A549 (cell line): ENCODE data around the gene SH3BGRL. TPM values are rescaled to one million over a fixed set of nuclear protein-coding genes. Genes with fewer than 3 reads are reported as not detected.

Experiments
- ATAC-seq, 2 experiments: fragments of 200-7000 bp in 1 of 2; fragments of >200 bp in 1 of 2; cut with Nextera tagmentation in 1 of 2; cut with Tn5 transposase in 1 of 2; 3 replicates each; pipeline versions ENCODE4 v1.8.0 to v1.9.1; 2018 to 2020; ENCODE audit warnings: mild to moderate bottlenecking in 1 of 2, moderate library complexity in 1 of 2
- CTCF ChIA-PET: fragments of 300-600 bp; sonication (Branson Sonifier 250); formaldehyde crosslinking; extraction: SDS; loops from one replicate; lab custom pipeline; 2021; ENCODE audit warnings: antibody characterized with exemption, inconsistent platforms; lab: Yijun Ruan, JAX
- POLR2A ChIA-PET: fragments of 350-600 bp; formaldehyde crosslinking; extraction: SDS; loops from one replicate; lab custom pipeline; 2021; ENCODE audit warnings: antibody characterized with exemption, inconsistent platforms; lab: Yijun Ruan, JAX
- DNase-seq, 2 experiments: peaks; one replicate each; pipeline versions ENCODE4 v3.0.0 to v3.0.0-alpha.2; 2011 to 2016; ENCODE audit warnings: low read depth in 1 of 2, low spot score in 1 of 2
- FAIRE-seq: peaks from 2 replicates; lab custom pipeline; 2011; peaks lifted over from hg19 to GRCh38; lab: Jason Lieb, UNC
- H3K27ac ChIP-seq, 2 experiments: fragments of >200 bp; sonication (Bioruptor Twin); formaldehyde crosslinking; 3 replicates each; pipeline ENCODE4 v1.5.1; 2016 to 2017
- H3K4me1 ChIP-seq: fragments of >200 bp; sonication (Bioruptor Twin); formaldehyde crosslinking; 3 replicates; pipeline ENCODE4 v1.6.1; 2016
- H3K4me2 ChIP-seq: fragments of >200 bp; sonication (Bioruptor Twin); formaldehyde crosslinking; 3 replicates; pipeline ENCODE4 v1.6.1; 2016
- H3K4me3 ChIP-seq: fragments of >200 bp; sonication (Bioruptor Twin); formaldehyde crosslinking; 3 replicates; pipeline ENCODE4 v1.5.1; 2016
- H3K9me3 ChIP-seq: fragments of >200 bp; sonication (Bioruptor Twin); formaldehyde crosslinking; 3 replicates; pipeline ENCODE4 v1.6.1; 2016
- CEBPB ChIP-seq, 2 experiments: fragments of >200 bp in 1 of 2; sonication (Bioruptor Twin) in 1 of 2; formaldehyde crosslinking in 1 of 2; IDR thresholded peaks; 2 replicates each; pipeline ENCODE4 v1.6.1; 2012 to 2016
- CHD4 ChIP-seq: fragments of 200-600 bp; sonication (generic); IDR thresholded peaks from 2 replicates; pipeline ENCODE4 v1.6.1; 2016; ENCODE audit warnings: antibody characterized with exemption, mild to moderate bottlenecking, borderline replicate concordance
- EHF ChIP-seq: fragments of 250-450 bp; sonication (Bioruptor Pico); IDR thresholded peaks from 2 replicates; pipeline ENCODE4 v1.5.0; 2020; ENCODE audit warnings: mild to moderate bottlenecking
- EHMT2 ChIP-seq: fragments of 200-600 bp; sonication (generic); IDR thresholded peaks from 2 replicates; pipeline ENCODE4 v1.6.1; 2016; ENCODE audit warnings: antibody characterized with exemption, low read depth, mild to moderate bottlenecking, moderate library complexity
- HOXA7 ChIP-seq: fragments of 250-450 bp; sonication (Bioruptor Pico); IDR thresholded peaks from 2 replicates; pipeline ENCODE4 v1.5.0; 2020; ENCODE audit warnings: mild to moderate bottlenecking, moderate library complexity
- HOXB13 ChIP-seq: fragments of 250-450 bp; sonication (Bioruptor Pico); IDR thresholded peaks from 2 replicates; pipeline ENCODE4 v1.5.0; 2020; ENCODE audit warnings: low read depth, mild to moderate bottlenecking, moderate library complexity
- KDM1A ChIP-seq: fragments of 200-600 bp; sonication (generic); IDR thresholded peaks from 2 replicates; pipeline ENCODE4 v1.6.1; 2016; ENCODE audit warnings: low read depth, mild to moderate bottlenecking
- MYC ChIP-seq: IDR thresholded peaks from 2 replicates; pipeline ENCODE4 v1.6.1; 2012; ENCODE audit warnings: mild to moderate bottlenecking, inconsistent platforms, low read length, improper control_type of control experiment, borderline replicate concordance
- PHF8 ChIP-seq: fragments of 200-600 bp; sonication (generic); IDR thresholded peaks from 2 replicates; pipeline ENCODE4 v1.6.1; 2016; ENCODE audit warnings: low read depth, mild to moderate bottlenecking, antibody characterized with exemption, moderate library complexity, borderline replicate concordance
- POLR2AphosphoS2 ChIP-seq: conservative IDR thresholded peaks from 2 replicates; pipeline ENCODE4 v1.6.1; 2012; ENCODE audit warnings: low read length, improper control_type of control experiment, inconsistent platforms
- RARB ChIP-seq: fragments of 250-450 bp; sonication (Bioruptor Pico); IDR thresholded peaks from 2 replicates; pipeline ENCODE4 v1.8.0; 2021; ENCODE audit warnings: mild to moderate bottlenecking, moderate library complexity
- RNF2 ChIP-seq: fragments of 200-600 bp; sonication (generic); IDR thresholded peaks from 2 replicates; pipeline ENCODE4 v1.6.1; 2016; ENCODE audit warnings: low read depth, mild to moderate bottlenecking, antibody characterized with exemption, moderate library complexity, borderline replicate concordance
- SMC3 ChIP-seq: fragments of >200 bp; sonication (Bioruptor Twin); formaldehyde crosslinking; IDR thresholded peaks from 3 replicates; pipeline ENCODE4 v1.6.1; 2018; ENCODE audit warnings: inconsistent platforms
- SREBF2 ChIP-seq: fragments of 450-650 bp; IDR thresholded peaks from 2 replicates; pipeline ENCODE4 v1.6.1; 2014; ENCODE audit warnings: mild to moderate bottlenecking, moderate library complexity
- TP53 ChIP-seq: fragments of 250-450 bp; sonication (Bioruptor Pico); IDR thresholded peaks from 2 replicates; pipeline ENCODE4 v1.5.0; 2021; ENCODE audit warnings: mild to moderate bottlenecking, moderate library complexity
- ZSCAN20 ChIP-seq: fragments of 250-450 bp; sonication (Bioruptor Pico); IDR thresholded peaks from 2 replicates; pipeline ENCODE4 v1.8.0; 2022; ENCODE audit warnings: mild to moderate bottlenecking, moderate library complexity
- WGBS: methylation state at CpG from one replicate; pipeline ENCODE4 v1.1.6; 2017; ENCODE audit errors: missing lambda C conversion rate; 5-methylcytosine and 5-hydroxymethylcytosine counted together
- polyA plus RNA-seq, 4 experiments: library from polyadenylated mRNA; depleted of rRNA in 3 of 4; stranded (reverse); fragments of >200 nt; fragmentation: RNase III in 1 of 4; extraction: RNeasy Plus Mini Kit Qiagen cat#74134 plus additional on column Dnase treatment in 1 of 4; gene quantifications; 2 replicates in 3 of 4; 3 replicates in 1 of 4; pipeline ENCODE4 v1.2.3, GENCODE V29; 2011 to 2017
- TF ChIP-seq, protein P1 (sequence below): IDR thresholded peaks from 2 replicates; pipeline ENCODE4 v1.6.1; 2012
- TF ChIP-seq, protein P2 (sequence below): fragments of 200-600 bp; sonication (generic); IDR thresholded peaks from 2 replicates; pipeline ENCODE4 v1.6.1; 2016; ENCODE audit warnings: antibody characterized with exemption, mild to moderate bottlenecking, moderate library complexity
- TF ChIP-seq, protein P3 (sequence below): fragments of 250-450 bp; sonication (Bioruptor Pico); IDR thresholded peaks from 2 replicates; pipeline ENCODE4 v1.5.0; 2020; ENCODE audit warnings: low read depth, mild to moderate bottlenecking, moderate library complexity
- TF ChIP-seq, protein P4 (sequence below): fragments of >200 bp; sonication (Bioruptor Twin); formaldehyde crosslinking; IDR thresholded peaks from 3 replicates; pipeline ENCODE4 v1.5.1; 2016

SH3BGRL gene
- polyA plus RNA-seq, 2 of the 4 experiments (the other 2 are of a cell fraction), result 57.8 to 110 TPM

DNA sequence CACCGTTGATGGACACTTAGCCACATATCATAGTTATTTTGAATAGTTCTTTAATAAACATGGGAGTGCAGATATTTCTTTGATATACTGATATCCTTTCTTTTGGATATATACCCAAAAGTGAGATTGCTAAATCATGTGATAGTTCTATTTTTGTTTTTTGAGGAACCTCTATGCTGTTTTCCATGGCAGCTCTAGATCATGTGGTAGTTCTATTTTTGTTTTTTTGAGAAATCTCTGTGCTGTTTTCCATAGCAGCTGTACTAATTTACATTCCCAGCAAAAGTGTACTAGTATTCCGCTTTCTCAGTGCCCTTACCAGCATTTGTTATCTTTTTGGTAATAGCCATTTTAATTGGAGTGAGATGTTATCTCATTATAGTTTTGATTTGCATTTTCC lies 3.6 kb downstream of the SH3BGRL start:
- ATAC-seq, result no peak
- Histone ChIP-seq H3K9me3 (no peaks in the 10 kb centered on the region), H3K4me1 (peaks cover 12% of the 10 kb centered on the region; the same call in 1 of the 3 replicates), H3K4me3 (no peak overlapping the region), H3K4me2 (no peak overlapping the region), H3K27ac (no peak overlapping the region)
- 79% methylated on average over 2 of the region's 2 CpGs for WGBS
- ChIA-PET CTCF (no interaction called here), POLR2A (no interaction called here)
- DNase-seq, result no peak
- TF ChIP-seq HOXA7 (CRISPR knock-in tag) (no peak), RARB (CRISPR knock-in tag) (no peak), HOXB13 (no peak), EHMT2 (no peak), MYC (no peak)
- FAIRE-seq, result no peak

DNA sequence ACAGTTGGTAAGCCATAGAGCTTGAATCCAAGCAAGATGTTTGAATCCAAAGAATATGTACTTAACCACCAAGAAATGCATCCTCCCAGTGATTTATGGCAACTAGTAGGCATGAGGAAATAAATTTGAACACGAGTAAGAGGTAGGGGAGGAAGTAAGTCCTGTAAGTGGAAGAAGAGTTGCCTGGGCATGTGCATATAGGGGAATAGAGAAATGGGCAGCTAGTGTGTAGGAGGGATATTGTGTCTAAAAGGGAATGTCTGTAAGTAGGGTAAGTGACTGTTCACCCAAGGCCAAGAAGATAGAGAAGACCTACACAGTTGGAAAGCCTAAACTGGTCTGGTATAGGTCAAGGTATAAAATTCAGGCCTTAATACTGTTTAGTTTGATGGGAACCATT lies 4.6 kb downstream of the SH3BGRL start:
- Histone ChIP-seq H3K4me1 (peaks cover 8% of the 10 kb centered on the region; the same call in 1 of the 3 replicates), H3K4me3 (no peak overlapping the region), H3K9me3 (no peaks in the 10 kb centered on the region), H3K4me2 (no peak overlapping the region), H3K27ac (no peak overlapping the region)
- WGBS, result 69% methylated on average over 1 of the region's 1 CpG
- POLR2A ChIA-PET, result no interaction called here
- FAIRE-seq (no peak), DNase-seq (no peak), ATAC-seq (no peak)
- TF ChIP-seq CEBPB (IDR thresholded peaks at IDR 0.05) (no peak), RNF2 (no peak), TP53 (CRISPR knock-in tag) (no peak), HOXB13 (no peak), PHF8 (no peak), ZSCAN20 (CRISPR knock-in tag) (no peak), CHD4 (no peak), KDM1A (no peak), SREBF2 (no peak), EHF (CRISPR knock-in tag) (no peak), POLR2AphosphoS2 (no peak), SMC3 (no peak)
- TF ChIP-seq, protein P1, sequence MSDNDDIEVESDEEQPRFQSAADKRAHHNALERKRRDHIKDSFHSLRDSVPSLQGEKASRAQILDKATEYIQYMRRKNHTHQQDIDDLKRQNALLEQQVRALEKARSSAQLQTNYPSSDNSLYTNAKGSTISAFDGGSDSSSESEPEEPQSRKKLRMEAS, result no peak
- TF ChIP-seq, protein P2, sequence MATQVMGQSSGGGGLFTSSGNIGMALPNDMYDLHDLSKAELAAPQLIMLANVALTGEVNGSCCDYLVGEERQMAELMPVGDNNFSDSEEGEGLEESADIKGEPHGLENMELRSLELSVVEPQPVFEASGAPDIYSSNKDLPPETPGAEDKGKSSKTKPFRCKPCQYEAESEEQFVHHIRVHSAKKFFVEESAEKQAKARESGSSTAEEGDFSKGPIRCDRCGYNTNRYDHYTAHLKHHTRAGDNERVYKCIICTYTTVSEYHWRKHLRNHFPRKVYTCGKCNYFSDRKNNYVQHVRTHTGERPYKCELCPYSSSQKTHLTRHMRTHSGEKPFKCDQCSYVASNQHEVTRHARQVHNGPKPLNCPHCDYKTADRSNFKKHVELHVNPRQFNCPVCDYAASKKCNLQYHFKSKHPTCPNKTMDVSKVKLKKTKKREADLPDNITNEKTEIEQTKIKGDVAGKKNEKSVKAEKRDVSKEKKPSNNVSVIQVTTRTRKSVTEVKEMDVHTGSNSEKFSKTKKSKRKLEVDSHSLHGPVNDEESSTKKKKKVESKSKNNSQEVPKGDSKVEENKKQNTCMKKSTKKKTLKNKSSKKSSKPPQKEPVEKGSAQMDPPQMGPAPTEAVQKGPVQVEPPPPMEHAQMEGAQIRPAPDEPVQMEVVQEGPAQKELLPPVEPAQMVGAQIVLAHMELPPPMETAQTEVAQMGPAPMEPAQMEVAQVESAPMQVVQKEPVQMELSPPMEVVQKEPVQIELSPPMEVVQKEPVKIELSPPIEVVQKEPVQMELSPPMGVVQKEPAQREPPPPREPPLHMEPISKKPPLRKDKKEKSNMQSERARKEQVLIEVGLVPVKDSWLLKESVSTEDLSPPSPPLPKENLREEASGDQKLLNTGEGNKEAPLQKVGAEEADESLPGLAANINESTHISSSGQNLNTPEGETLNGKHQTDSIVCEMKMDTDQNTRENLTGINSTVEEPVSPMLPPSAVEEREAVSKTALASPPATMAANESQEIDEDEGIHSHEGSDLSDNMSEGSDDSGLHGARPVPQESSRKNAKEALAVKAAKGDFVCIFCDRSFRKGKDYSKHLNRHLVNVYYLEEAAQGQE, result no peak
- TF ChIP-seq, protein P3, sequence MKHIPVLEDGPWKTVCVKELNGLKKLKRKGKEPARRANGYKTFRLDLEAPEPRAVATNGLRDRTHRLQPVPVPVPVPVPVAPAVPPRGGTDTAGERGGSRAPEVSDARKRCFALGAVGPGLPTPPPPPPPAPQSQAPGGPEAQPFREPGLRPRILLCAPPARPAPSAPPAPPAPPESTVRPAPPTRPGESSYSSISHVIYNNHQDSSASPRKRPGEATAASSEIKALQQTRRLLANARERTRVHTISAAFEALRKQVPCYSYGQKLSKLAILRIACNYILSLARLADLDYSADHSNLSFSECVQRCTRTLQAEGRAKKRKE (CRISPR knock-in tag), result no peak
- TF ChIP-seq, protein P4, sequence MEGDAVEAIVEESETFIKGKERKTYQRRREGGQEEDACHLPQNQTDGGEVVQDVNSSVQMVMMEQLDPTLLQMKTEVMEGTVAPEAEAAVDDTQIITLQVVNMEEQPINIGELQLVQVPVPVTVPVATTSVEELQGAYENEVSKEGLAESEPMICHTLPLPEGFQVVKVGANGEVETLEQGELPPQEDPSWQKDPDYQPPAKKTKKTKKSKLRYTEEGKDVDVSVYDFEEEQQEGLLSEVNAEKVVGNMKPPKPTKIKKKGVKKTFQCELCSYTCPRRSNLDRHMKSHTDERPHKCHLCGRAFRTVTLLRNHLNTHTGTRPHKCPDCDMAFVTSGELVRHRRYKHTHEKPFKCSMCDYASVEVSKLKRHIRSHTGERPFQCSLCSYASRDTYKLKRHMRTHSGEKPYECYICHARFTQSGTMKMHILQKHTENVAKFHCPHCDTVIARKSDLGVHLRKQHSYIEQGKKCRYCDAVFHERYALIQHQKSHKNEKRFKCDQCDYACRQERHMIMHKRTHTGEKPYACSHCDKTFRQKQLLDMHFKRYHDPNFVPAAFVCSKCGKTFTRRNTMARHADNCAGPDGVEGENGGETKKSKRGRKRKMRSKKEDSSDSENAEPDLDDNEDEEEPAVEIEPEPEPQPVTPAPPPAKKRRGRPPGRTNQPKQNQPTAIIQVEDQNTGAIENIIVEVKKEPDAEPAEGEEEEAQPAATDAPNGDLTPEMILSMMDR, result no peak
- CTCF ChIA-PET, result interaction anchor here (1.2 kb wide), 1 partner anchor 11 kb away, joined by 4 read pairs; no protein-coding TSS in a partner anchor
